Esophagus muscularis mucosa (tissue), 3 donors: ENCODE data around the gene EXOC6B.

Experiments used
- POLR2A ChIP-seq: fragments of 450-650 bp; IDR thresholded peaks from one replicate; pipeline ENCODE4 v1.6.1; 2017; ENCODE audit warnings: antibody characterized with exemption, moderate library complexity, mild to moderate bottlenecking, low read depth
- POLR2AphosphoS5 ChIP-seq, 2 donors: sonication (generic); formaldehyde crosslinking; IDR thresholded peaks; one replicate each; pipeline ENCODE4 v1.6.1; 2017; ENCODE audit warnings: antibody characterized with exemption in 2 of 2
- TF ChIP-seq, protein P1 (sequence below), 3 experiments: fragments of 200-600 bp in 2 of 3; fragments of 450-650 bp in 1 of 3; sonication (generic) in 2 of 3; IDR thresholded peaks; one replicate each; pipeline ENCODE4 v1.5.1; 2017 to 2019; ENCODE audit warnings: antibody characterized with exemption in 3 of 3, mild to moderate bottlenecking in 2 of 3, moderate library complexity in 1 of 3

- TF ChIP-seq, protein P1, sequence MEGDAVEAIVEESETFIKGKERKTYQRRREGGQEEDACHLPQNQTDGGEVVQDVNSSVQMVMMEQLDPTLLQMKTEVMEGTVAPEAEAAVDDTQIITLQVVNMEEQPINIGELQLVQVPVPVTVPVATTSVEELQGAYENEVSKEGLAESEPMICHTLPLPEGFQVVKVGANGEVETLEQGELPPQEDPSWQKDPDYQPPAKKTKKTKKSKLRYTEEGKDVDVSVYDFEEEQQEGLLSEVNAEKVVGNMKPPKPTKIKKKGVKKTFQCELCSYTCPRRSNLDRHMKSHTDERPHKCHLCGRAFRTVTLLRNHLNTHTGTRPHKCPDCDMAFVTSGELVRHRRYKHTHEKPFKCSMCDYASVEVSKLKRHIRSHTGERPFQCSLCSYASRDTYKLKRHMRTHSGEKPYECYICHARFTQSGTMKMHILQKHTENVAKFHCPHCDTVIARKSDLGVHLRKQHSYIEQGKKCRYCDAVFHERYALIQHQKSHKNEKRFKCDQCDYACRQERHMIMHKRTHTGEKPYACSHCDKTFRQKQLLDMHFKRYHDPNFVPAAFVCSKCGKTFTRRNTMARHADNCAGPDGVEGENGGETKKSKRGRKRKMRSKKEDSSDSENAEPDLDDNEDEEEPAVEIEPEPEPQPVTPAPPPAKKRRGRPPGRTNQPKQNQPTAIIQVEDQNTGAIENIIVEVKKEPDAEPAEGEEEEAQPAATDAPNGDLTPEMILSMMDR (IDR thresholded peaks at IDR 0.05) = no peak
- TF ChIP-seq POLR2AphosphoS5 (IDR thresholded peaks at IDR 0.05) = no peak
- TF ChIP-seq POLR2A = no peak
Observed at GRCh38 chr2:72719416-72719815, 106.4 kb downstream of the EXOC6B start.
